GM23338 (cell line): ENCODE measurements around the gene DOCK6. TPM values are rescaled to one million over a fixed set of nuclear protein-coding genes. Genes with fewer than 3 reads are reported as not detected.

ENCODE experiments used
- ATAC-seq: fragments of 200-7000 bp; cut with Tn5 transposase; 3 replicates; pipeline ENCODE4 v1.9.1; 2020
- DNase-seq: peaks from one replicate; pipeline ENCODE4 v3.0.0-alpha.2; 2015; ENCODE audit warnings: low spot score
- H2AFZ ChIP-seq: fragments of 200-600 bp; sonication (generic); 2 replicates; pipeline ENCODE4 v1.8.0; 2016; ENCODE audit warnings: antibody characterized with exemption, mild to moderate bottlenecking, moderate library complexity
- H3F3A ChIP-seq: fragments of 200-600 bp; sonication (generic); replicated peaks from 2 replicates; pipeline ENCODE4 v1.8.0; 2017; ENCODE audit warnings: antibody characterized with exemption, mixed run types, low read depth
- H3K27ac ChIP-seq: fragments of 200-600 bp; sonication (generic); 2 replicates; pipeline ENCODE4 v1.6.1; 2016; ENCODE audit warnings: low read depth
- H3K27me3 ChIP-seq: fragments of 200-600 bp; sonication (generic); 2 replicates; pipeline ENCODE4 v1.8.0; 2016; ENCODE audit warnings: mild to moderate bottlenecking, mixed run types, moderate library complexity; ENCODE audit not compliant: insufficient read depth
- H3K36me3 ChIP-seq: fragments of 200-600 bp; sonication (generic); 2 replicates; pipeline ENCODE4 v1.8.0; 2016; ENCODE audit warnings: mild to moderate bottlenecking; ENCODE audit not compliant: insufficient read depth
- H3K4me1 ChIP-seq: fragments of 200-600 bp; sonication (generic); 2 replicates; pipeline ENCODE4 v1.8.0; 2016; ENCODE audit warnings: mild to moderate bottlenecking, moderate library complexity; ENCODE audit not compliant: insufficient read depth
- H3K4me2 ChIP-seq: fragments of 200-600 bp; sonication (generic); 2 replicates; pipeline ENCODE4 v1.7.1; 2017; ENCODE audit warnings: mixed run types
- H3K4me3 ChIP-seq: fragments of 200-600 bp; sonication (generic); 2 replicates; pipeline ENCODE4 v1.6.1; 2016; ENCODE audit warnings: mixed run types
- H3K79me2 ChIP-seq: fragments of 200-600 bp; sonication (generic); replicated peaks from 2 replicates; pipeline ENCODE4 v1.8.0; 2017; ENCODE audit warnings: mild to moderate bottlenecking; ENCODE audit not compliant: insufficient read depth
- H3K9me2 ChIP-seq: fragments of 200-600 bp; sonication (generic); 2 replicates; pipeline ENCODE4 v1.8.0; 2017; ENCODE audit not compliant: insufficient read depth
- H4K20me1 ChIP-seq: fragments of 200-600 bp; sonication (generic); replicated peaks from 2 replicates; pipeline ENCODE4 v1.8.0; 2017; ENCODE audit warnings: mild to moderate bottlenecking; ENCODE audit not compliant: insufficient read depth
- H3K27ac Mint-ChIP-seq: 2 replicates; pipeline ENCODE4 v1.8.0; 2020; ENCODE audit warnings: inconsistent platforms, mild to moderate bottlenecking, moderate library complexity, mixed read lengths
- H3K27me3 Mint-ChIP-seq: 3 replicates; pipeline ENCODE4 v1.8.0; 2022; ENCODE audit warnings: low read depth, mild to moderate bottlenecking, moderate library complexity, mixed read lengths, inconsistent platforms; ENCODE audit not compliant: insufficient read depth, poor library complexity
- H3K36me3 Mint-ChIP-seq: 3 replicates; pipeline ENCODE4 v1.8.0; 2021; ENCODE audit warnings: low read depth, mild to moderate bottlenecking, inconsistent platforms, moderate library complexity, mixed read lengths
- H3K4me1 Mint-ChIP-seq: 3 replicates; pipeline ENCODE4 v1.8.0; 2020; ENCODE audit warnings: mild to moderate bottlenecking, inconsistent platforms, mixed read lengths
- H3K4me3 Mint-ChIP-seq: 3 replicates; pipeline ENCODE4 v1.8.0; 2021; ENCODE audit warnings: moderate library complexity, mild to moderate bottlenecking, inconsistent platforms, mixed read lengths
- H3K9me3 Mint-ChIP-seq: 3 replicates; pipeline ENCODE4 v1.8.0; 2020; ENCODE audit warnings: moderate library complexity, mild to moderate bottlenecking, inconsistent platforms, mixed read lengths
- CREB1 ChIP-seq: fragments of 250-450 bp; sonication (Bioruptor Pico); IDR thresholded peaks from 2 replicates; pipeline ENCODE4 v1.5.0; 2020; ENCODE audit warnings: low read depth, mild to moderate bottlenecking, moderate library complexity
- polyA plus RNA-seq: library from polyadenylated mRNA; unstranded; fragments of >200 nt; fragmentation: Nextera tagmentation; extraction: Ambion mirVana; gene quantifications from 2 replicates; pipeline ENCODE4 v1.2.1, GENCODE V29; 2016
- total RNA-seq: library from RNA; depleted of rRNA; stranded (reverse); fragments of >200 nt; shearing (Covaris generic); gene quantifications from 2 replicates; pipeline ENCODE4 v1.2.3, GENCODE V29; 2014
- TF ChIP-seq, protein P1 (sequence below): fragments of 250-450 bp; sonication (Bioruptor Pico); IDR thresholded peaks from 2 replicates; pipeline ENCODE4 v1.5.0; 2020; ENCODE audit warnings: mild to moderate bottlenecking, moderate library complexity
- TF ChIP-seq, protein P2 (sequence below), 2 experiments: fragments of 200-600 bp in 1 of 2; sonication (generic) in 1 of 2; conservative IDR thresholded peaks; 2 replicates each; pipeline versions ENCODE4 v1.5.1 to v1.6.1; 2016 to 2017; ENCODE audit warnings: antibody characterized with exemption in 2 of 2, low read depth in 2 of 2, mild to moderate bottlenecking in 2 of 2, moderate library complexity in 1 of 2

The DOCK6 gene
- total and polyA plus RNA-seq, 2 experiments from 2014 or later, result 34.6 to 49.0 TPM

GRCh38 chr19:11242864-11243797 lies 19.2 kb downstream of the DOCK6 start:
- Histone ChIP-seq H3K27ac (no peak overlapping the region), H3K4me3 (peak overlapping the region; percentile 44; the same call in 1 of the 2 replicates), H3K4me2 (peak overlapping the region; percentile 62; the same call in 1 of the 2 replicates), H3F3A (0 out of 2 replicates have a peak, but pooled peaks cover 3% of the 10 kb centered on the region), H3K36me3 (no peaks in the 10 kb centered on the region), H2AFZ (peak overlapping the region; percentile 84; the same call in 1 of the 2 replicates), H4K20me1 (no peaks in the 10 kb centered on the region; the same call in 1 of the 2 replicates), H3K4me1 (no peaks in the 10 kb centered on the region), H3K9me2 (no peaks in the 10 kb centered on the region), H3K27me3 (no peaks in the 10 kb centered on the region), H3K79me2 (no peaks in the 10 kb centered on the region)
- DNase-seq (peak; percentile 95), ATAC-seq (peak; percentile 96)
- TF ChIP-seq, protein P1, sequence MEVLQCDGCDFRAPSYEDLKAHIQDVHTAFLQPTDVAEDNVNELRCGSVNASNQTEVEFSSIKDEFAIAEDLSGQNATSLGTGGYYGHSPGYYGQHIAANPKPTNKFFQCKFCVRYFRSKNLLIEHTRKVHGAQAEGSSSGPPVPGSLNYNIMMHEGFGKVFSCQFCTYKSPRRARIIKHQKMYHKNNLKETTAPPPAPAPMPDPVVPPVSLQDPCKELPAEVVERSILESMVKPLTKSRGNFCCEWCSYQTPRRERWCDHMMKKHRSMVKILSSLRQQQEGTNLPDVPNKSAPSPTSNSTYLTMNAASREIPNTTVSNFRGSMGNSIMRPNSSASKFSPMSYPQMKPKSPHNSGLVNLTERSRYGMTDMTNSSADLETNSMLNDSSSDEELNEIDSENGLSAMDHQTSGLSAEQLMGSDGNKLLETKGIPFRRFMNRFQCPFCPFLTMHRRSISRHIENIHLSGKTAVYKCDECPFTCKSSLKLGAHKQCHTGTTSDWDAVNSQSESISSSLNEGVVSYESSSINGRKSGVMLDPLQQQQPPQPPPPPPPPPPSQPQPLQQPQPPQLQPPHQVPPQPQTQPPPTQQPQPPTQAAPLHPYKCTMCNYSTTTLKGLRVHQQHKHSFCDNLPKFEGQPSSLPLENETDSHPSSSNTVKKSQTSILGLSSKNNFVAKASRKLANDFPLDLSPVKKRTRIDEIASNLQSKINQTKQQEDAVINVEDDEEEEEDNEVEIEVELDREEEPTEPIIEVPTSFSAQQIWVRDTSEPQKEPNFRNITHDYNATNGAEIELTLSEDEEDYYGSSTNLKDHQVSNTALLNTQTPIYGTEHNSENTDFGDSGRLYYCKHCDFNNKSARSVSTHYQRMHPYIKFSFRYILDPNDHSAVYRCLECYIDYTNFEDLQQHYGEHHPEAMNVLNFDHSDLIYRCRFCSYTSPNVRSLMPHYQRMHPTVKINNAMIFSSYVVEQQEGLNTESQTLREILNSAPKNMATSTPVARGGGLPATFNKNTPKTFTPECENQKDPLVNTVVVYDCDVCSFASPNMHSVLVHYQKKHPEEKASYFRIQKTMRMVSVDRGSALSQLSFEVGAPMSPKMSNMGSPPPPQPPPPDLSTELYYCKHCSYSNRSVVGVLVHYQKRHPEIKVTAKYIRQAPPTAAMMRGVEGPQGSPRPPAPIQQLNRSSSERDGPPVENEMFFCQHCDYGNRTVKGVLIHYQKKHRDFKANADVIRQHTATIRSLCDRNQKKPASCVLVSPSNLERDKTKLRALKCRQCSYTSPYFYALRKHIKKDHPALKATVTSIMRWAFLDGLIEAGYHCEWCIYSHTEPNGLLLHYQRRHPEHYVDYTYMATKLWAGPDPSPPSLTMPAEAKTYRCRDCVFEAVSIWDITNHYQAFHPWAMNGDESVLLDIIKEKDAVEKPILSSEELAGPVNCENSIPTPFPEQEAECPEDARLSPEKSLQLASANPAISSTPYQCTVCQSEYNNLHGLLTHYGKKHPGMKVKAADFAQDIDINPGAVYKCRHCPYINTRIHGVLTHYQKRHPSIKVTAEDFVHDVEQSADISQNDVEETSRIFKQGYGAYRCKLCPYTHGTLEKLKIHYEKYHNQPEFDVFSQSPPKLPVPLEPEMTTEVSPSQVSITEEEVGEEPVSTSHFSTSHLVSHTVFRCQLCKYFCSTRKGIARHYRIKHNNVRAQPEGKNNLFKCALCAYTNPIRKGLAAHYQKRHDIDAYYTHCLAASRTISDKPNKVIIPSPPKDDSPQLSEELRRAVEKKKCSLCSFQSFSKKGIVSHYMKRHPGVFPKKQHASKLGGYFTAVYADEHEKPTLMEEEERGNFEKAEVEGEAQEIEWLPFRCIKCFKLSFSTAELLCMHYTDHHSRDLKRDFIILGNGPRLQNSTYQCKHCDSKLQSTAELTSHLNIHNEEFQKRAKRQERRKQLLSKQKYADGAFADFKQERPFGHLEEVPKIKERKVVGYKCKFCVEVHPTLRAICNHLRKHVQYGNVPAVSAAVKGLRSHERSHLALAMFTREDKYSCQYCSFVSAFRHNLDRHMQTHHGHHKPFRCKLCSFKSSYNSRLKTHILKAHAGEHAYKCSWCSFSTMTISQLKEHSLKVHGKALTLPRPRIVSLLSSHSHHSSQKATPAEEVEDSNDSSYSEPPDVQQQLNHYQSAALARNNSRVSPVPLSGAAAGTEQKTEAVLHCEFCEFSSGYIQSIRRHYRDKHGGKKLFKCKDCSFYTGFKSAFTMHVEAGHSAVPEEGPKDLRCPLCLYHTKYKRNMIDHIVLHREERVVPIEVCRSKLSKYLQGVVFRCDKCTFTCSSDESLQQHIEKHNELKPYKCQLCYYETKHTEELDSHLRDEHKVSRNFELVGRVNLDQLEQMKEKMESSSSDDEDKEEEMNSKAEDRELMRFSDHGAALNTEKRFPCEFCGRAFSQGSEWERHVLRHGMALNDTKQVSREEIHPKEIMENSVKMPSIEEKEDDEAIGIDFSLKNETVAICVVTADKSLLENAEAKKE (CRISPR knock-in tag), result no peak
- 0 out of 2 replicates have a peak, but pooled peaks have one; percentile 28 for TF ChIP-seq CREB1 (CRISPR knock-in tag)
- TF ChIP-seq, protein P2, sequence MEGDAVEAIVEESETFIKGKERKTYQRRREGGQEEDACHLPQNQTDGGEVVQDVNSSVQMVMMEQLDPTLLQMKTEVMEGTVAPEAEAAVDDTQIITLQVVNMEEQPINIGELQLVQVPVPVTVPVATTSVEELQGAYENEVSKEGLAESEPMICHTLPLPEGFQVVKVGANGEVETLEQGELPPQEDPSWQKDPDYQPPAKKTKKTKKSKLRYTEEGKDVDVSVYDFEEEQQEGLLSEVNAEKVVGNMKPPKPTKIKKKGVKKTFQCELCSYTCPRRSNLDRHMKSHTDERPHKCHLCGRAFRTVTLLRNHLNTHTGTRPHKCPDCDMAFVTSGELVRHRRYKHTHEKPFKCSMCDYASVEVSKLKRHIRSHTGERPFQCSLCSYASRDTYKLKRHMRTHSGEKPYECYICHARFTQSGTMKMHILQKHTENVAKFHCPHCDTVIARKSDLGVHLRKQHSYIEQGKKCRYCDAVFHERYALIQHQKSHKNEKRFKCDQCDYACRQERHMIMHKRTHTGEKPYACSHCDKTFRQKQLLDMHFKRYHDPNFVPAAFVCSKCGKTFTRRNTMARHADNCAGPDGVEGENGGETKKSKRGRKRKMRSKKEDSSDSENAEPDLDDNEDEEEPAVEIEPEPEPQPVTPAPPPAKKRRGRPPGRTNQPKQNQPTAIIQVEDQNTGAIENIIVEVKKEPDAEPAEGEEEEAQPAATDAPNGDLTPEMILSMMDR (conservative IDR thresholded peaks at IDR 0.05; ENCODE audit: low read depth in 2 of 2), result peak; percentile 71 to 82
- Mint-ChIP-seq H3K9me3 (no peaks in the 10 kb centered on the region), H3K27ac (no peak overlapping the region), H3K27me3 (peaks cover 10% of the 10 kb centered on the region), H3K4me3 (peak overlapping the region; percentile 48; the same call in 1 of the 3 replicates), H3K4me1 (0 out of 3 replicates have a peak, but pooled peaks cover 4% of the 10 kb centered on the region), H3K36me3 (peaks cover 39% of the 10 kb centered on the region)
